WTC11 (cell line): ENCODE data around the gene MEP1B.

Source experiments
- CTCF ChIP-seq: fragments of 200-600 bp; IDR thresholded peaks from 2 replicates; pipeline ENCODE4 v1.8.0; 2022; ENCODE audit warnings: antibody characterized with exemption
- E2F1 ChIP-seq: sonication (generic); formaldehyde crosslinking; IDR thresholded peaks from 2 replicates; pipeline ENCODE4 v1.8.0; 2022; ENCODE audit warnings: mild to moderate bottlenecking, missing genetic modification reagents
- ETV6 ChIP-seq: sonication (generic); formaldehyde crosslinking; IDR thresholded peaks from 2 replicates; pipeline ENCODE4 v1.8.1; 2022; ENCODE audit warnings: mild to moderate bottlenecking, missing genetic modification reagents

GRCh38 chr18:32244881-32245280 is 55.0 kb downstream of the MEP1B start:
- TF ChIP-seq E2F1 (CRISPR knock-in tag) (no peak), CTCF (no peak), ETV6 (CRISPR knock-in tag) (no peak)
